ENCODE measurements around the gene RABIF. TPM values are rescaled to one million over a fixed set of nuclear protein-coding genes. Genes with fewer than 3 reads are reported as not detected.
"Not testable (repeated sequence)": the region's sequence is repeated elsewhere in the genome, so short reads cannot be mapped to it uniquely, and the experiment has no call there.

RABIF gene
- total RNA-seq, 2 experiments from 2014 or later, result 13.9 to 15.7 TPM

DNA sequence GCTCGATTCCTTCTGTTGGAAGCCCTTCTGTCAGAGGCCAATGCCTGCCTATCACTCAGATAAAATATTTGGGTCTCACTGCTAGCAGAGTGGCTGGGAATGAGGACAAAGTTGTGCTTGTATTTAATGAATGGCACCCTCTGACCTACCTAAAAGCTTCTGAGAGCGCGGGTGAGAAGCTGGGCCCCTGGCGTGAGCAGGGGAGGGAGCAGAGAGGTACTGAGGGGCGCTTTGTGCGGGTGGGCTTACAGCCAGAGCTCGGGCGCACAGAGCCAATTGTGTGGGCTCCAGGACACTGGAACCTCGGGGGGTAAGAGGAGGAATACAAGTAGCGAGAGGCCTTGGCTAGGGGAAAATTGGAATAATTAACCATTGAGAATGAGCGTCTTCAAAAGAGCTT is 45.9 kb downstream of the RABIF start:
- Mint-ChIP-seq H3K9me3 (no peaks in the 10 kb centered on the region), H3K27me3 (no peaks in the 10 kb centered on the region), H3K4me3 (no peak overlapping the region), H3K4me1 (peaks cover 5% of the 10 kb centered on the region), H3K36me3 (ENCODE audit: low read depth) (no peaks in the 10 kb centered on the region), H3K27ac (no peak overlapping the region)
- ChIA-PET CTCF (no interaction called here), POLR2A (no interaction called here)
- DNase-seq, result no peak

DNA sequence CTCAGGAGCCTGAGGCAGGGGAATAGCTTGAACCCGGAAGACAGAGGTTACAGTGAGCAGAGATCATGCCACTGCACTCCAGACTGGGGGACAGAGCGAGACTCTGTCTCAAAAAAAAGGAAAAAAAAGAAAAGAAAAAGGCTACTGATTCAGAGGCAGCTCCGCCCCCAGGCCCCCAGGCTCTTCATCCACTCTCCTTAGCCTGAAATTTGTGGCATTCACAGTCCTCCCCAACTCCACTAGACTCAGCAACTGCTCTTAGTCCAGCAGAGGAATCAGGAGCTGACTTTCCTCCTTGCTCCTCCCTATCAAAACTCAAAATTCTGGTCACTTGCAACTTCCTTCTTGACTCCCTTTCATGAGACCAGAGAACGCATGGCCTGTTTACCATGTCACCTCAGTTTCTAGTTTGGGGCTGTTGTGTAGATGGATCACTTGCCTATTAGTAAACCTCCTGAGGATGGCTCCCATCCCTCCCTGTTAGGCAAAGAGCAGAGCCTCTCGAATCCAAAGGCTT is 51.1 kb downstream of the RABIF start:
- DNase-seq, result no peak
- no peak overlapping the region for H3K4me3 Mint-ChIP-seq
- peaks cover 49% of the 10 kb centered on the region for H3K4me1 Mint-ChIP-seq
- POLR2A ChIA-PET, result no interaction called here
- CTCF ChIA-PET, result interaction anchor here (1.5 kb wide), 1 partner anchor 15 kb away, joined by 4 read pairs; no protein-coding TSS in a partner anchor
- no peak overlapping the region for H3K27ac Mint-ChIP-seq
- no peaks in the 10 kb centered on the region for H3K36me3 Mint-ChIP-seq (ENCODE audit: low read depth)
- no peaks in the 10 kb centered on the region for H3K9me3 Mint-ChIP-seq
- H3K27me3 Mint-ChIP-seq, result peaks cover 2% of the 10 kb centered on the region

GRCh38 chr1:202836623-202837403 is 52.1 kb downstream of the RABIF start:
- H3K27me3 Mint-ChIP-seq, result peaks cover 2% of the 10 kb centered on the region
- POLR2A ChIA-PET, result no interaction called here
- H3K27ac Mint-ChIP-seq, result no peak overlapping the region
- H3K9me3 Mint-ChIP-seq, result no peaks in the 10 kb centered on the region
- no peak overlapping the region for H3K4me3 Mint-ChIP-seq
- no peak for DNase-seq
- H3K36me3 Mint-ChIP-seq (ENCODE audit: low read depth), result no peaks in the 10 kb centered on the region
- peaks cover 51% of the 10 kb centered on the region for H3K4me1 Mint-ChIP-seq
- CTCF ChIA-PET, result interaction anchor here (0.5 to 2.3 kb wide), 7 partner anchors 9 to 147 kb away, joined by 3 to 6 read pairs (median 3); no protein-coding TSS in a partner anchor

DNA sequence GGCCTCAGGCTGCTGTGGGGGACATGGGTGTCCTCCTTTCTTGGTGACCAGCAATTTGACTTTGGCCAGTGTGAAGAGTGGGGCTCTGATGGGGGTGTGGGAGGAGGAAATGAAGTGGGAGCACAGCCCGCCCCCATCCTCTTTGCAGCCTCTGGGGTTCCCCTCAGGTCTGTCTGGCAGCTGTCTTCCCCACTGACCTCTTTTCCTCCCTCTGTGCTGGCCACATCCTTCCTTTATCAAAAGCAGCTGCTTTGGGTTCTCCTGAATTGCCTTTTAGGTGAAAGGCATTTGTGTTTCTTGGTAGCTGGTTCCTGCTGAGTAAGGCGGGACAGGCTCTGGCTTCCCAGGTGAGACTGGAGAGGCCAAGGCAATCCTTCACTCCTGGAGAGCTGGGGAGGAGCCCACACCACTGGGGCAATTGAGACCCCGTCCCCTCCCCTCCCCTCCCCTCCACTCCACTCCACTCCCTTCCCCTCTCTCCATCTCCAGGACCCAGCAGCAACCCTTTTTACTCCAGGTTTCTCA is 53.3 kb downstream of the RABIF start:
- ChIA-PET CTCF (interaction anchor here (0.5 to 2.3 kb wide), 9 partner anchors 10 to 86 kb away, joined by 3 to 7 read pairs (median 3); no protein-coding TSS in a partner anchor), POLR2A (no interaction called here)
- Mint-ChIP-seq H3K36me3 (ENCODE audit: low read depth) (no peaks in the 10 kb centered on the region), H3K4me1 (peaks cover 51% of the 10 kb centered on the region), H3K27me3 (peaks cover 2% of the 10 kb centered on the region), H3K27ac (peak overlapping the region; percentile 2), H3K4me3 (peak overlapping the region; percentile 18), H3K9me3 (no peaks in the 10 kb centered on the region)
- peak; percentile 46 for DNase-seq

DNA sequence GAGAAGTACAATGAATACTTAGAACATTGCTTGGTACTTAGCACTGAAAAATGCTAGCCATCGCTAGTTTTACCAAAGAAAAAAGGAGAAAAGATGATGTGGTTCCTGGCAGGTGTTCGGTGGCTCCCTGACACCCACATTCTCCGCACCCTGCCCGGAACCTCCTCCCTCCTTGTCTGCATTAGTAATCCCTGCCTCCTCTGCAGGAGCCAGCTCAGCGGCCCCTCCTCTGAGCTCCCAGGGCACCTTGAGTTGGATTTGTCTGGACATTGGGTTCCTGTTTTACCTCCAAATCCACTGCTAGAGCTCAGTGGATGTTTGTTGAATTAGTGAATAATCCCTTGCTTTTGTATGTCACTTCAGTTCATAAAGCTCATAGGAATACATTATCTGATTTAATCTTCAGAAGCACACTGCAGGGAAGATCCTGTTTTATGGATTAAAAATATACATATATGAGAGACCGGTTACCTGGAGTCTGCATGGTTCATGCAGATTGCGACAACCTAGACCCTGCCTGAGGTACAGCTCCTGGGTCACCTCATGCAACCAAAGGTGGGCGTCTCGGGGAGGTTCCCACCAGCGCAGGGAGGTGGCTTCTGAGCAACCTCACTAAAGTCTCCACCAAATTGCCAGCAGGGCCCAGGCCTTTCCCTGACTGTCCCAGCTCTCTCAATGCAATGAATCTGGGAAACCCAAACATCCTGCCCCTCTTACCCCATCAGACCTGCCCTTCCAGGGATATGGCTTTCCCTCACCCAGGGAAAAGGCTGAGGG is 54.0 kb downstream of the RABIF start:
- H3K4me1 Mint-ChIP-seq, result peaks cover 51% of the 10 kb centered on the region
- peak overlapping the region; percentile 18 for H3K4me3 Mint-ChIP-seq
- DNase-seq, result no peak
- no peaks in the 10 kb centered on the region for H3K9me3 Mint-ChIP-seq
- H3K27ac Mint-ChIP-seq, result peak overlapping the region; percentile 21
- CTCF ChIA-PET, result interaction anchor here (0.6 to 2.3 kb wide), 6 partner anchors 11 to 37 kb away, joined by 3 to 7 read pairs (median 5); no protein-coding TSS in a partner anchor
- H3K27me3 Mint-ChIP-seq, result peaks cover 2% of the 10 kb centered on the region
- H3K36me3 Mint-ChIP-seq (ENCODE audit: low read depth), result no peaks in the 10 kb centered on the region
- POLR2A ChIA-PET, result no interaction called here

DNA sequence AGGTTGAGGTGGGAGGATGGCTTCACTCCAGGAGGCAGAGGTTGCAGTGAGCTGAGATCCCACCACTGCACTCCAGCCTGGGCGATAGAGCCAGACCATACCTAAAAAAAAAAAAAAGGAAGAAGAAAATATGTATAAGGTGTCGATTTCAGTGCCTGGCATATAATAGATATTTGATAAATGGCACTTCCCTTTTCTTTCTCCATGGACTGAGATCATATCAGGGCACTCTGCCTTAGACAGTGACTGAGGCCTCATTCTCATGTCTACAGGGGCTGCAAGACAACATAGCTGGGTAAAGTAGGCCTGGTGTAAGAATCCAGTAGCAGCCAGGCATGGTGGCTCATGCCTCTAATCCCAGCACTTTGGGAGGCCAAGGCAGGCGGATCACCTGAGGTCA is 57.0 kb downstream of the RABIF start:
- POLR2A ChIA-PET, result no interaction called here
- DNase-seq, result no peak
- H3K36me3 Mint-ChIP-seq (ENCODE audit: low read depth), result no peaks in the 10 kb centered on the region
- H3K27ac Mint-ChIP-seq, result no peak overlapping the region
- H3K9me3 Mint-ChIP-seq, result no peaks in the 10 kb centered on the region
- peaks cover 38% of the 10 kb centered on the region for H3K4me1 Mint-ChIP-seq
- CTCF ChIA-PET, result interaction anchor here (0.5 to 1.4 kb wide), 2 partner anchors 12 to 28 kb away, joined by 3 to 4 read pairs; no protein-coding TSS in a partner anchor
- H3K27me3 Mint-ChIP-seq, result peaks cover 4% of the 10 kb centered on the region
- no peak overlapping the region for H3K4me3 Mint-ChIP-seq

- H3K27ac Mint-ChIP-seq; CTCF ChIA-PET; POLR2A ChIA-PET; H3K36me3 Mint-ChIP-seq (ENCODE audit: low read depth); H3K9me3 Mint-ChIP-seq; DNase-seq; H3K4me3 Mint-ChIP-seq: not testable (repeated sequence)
- H3K4me1 Mint-ChIP-seq, result peaks cover 11% of the 10 kb centered on the region
- H3K27me3 Mint-ChIP-seq, result peaks cover 14% of the 10 kb centered on the region
Observed at GRCh38 chr1:202829223-202829622, 59.7 kb downstream of the RABIF start.

Other genes with a start within 250 kb of the RABIF start
- not detected for gene SYT2, start 178.7 kb downstream of the RABIF start, total RNA-seq
- 10 to 100 TPM; 32.0 to 39.8 TPM for gene KDM5B, start 80.7 kb downstream of the RABIF start, total RNA-seq
- gene PCAT6, start 78.2 kb downstream of the RABIF start, total RNA-seq, result under 1 TPM in 1 of 2 experiments, not detected in 1; 0.29 TPM
- 10 to 100 TPM; 31.4 to 31.5 TPM for gene KLHL12, start 38.1 kb upstream of the RABIF start, total RNA-seq
- 10 to 100 TPM; 58.0 to 71.2 TPM for gene ADIPOR1, start 69.2 kb upstream of the RABIF start, total RNA-seq
- 10 to 100 TPM; 24.0 to 24.5 TPM for gene CYB5R1, start 78.1 kb upstream of the RABIF start, total RNA-seq
- 10 to 100 TPM; 68.3 to 72.2 TPM for gene TMEM183A, start 118.2 kb upstream of the RABIF start, total RNA-seq
- 10 to 100 TPM; 13.7 to 16.1 TPM for gene PPFIA4, start 137.3 kb upstream of the RABIF start, total RNA-seq
- gene MYOG, start 196.9 kb upstream of the RABIF start, total RNA-seq, result not detected
- not detected for gene ADORA1, start 238.6 kb upstream of the RABIF start, total RNA-seq